Measurements from ENCODE around the gene ATPAF2.

ATPAF2 gene

DNA sequence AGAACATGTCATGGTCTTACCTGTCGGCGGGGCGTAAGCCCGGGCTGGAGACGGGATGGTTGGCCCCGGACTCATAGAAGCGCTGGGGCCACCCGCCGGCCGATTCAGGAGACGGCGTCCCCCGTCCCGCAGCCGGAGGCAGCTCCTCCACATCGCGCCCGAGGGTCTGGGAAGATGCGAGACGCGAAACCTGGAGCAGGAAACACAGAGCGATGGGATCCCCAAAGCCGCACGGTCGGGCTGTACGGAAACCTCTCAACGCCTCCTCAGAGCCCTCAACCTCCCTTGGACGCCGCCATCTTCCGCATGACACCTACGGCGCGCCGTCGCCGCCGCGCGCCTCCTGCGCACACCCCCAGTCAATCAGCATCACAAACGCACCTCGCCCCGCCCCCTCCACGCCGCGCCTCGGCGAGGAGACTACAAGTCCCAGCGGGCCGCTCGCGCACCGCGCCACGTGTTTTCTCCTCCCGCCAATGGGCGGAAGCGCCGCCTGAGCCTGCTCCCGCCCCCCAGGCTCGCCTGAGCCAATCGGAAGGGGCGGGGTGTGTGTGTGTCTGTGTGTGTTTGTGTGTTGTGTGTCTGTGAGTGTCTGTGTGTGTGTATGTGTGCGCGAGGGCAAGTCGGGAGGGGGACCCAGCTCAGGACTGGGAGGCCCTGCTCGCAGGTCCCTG is at the start of gene ATPAF2, which contains the start of gene GID4:
Gene ATPAF2 (minus strand): TSS at position 308 of the 674 bp plus-strand sequence. CDS start 155 bp downstream, at position 153.
Gene GID4 (plus strand): TSS at position 548 of the 674 bp plus-strand sequence. CDS start 57 bp downstream, at position 605.
- peak; percentile 99 for DNase-seq

DNA sequence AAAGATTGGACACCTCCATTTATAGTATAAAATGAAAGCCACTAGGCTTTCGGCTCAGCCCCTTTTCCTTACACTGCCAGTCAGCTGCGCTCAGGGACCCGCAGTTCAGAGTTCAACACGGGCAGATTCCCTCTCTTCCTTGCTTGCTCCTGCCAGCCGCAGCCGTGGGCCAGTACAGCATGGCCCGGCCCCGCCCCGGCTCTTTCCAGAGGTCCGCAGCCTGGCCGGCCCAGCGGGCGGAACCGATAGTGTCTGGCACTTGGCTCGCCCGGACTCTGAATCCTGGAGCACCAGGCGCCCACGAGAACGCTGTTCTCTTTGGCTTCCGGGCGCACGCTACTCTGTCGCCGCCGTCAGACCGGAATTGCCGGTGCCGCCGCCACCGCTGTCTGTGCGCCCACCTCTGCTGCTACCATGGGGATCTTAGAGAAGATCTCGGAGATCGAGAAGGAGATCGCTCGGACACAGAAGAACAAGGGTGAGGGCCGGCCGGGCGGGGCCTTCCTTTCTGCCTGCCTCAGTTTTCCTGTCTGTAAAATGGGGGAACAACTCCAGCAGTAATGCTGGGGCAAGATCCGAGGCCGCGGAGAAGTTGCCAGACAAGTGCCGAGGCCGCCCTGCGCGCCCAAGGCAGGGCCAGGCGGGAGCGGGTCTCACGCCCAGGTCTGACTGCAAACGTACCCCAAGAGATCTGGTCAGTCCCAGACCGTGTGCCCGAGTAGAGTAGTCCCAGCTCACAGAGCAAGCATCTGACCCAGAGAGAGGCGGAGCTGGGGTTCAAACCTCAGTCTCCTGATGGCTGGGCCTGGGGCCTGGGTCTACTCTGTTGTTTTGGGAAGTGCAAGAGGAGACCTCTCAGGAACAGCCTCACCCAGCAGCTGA is 48.9 kb upstream of the ATPAF2 start, which contains the start of gene DRG2:
Gene DRG2 (plus strand): TSS at position 339 of the 882 bp plus-strand sequence. CDS start 76 bp downstream, at position 415.
- peak; percentile 93 for DNase-seq

DNA sequence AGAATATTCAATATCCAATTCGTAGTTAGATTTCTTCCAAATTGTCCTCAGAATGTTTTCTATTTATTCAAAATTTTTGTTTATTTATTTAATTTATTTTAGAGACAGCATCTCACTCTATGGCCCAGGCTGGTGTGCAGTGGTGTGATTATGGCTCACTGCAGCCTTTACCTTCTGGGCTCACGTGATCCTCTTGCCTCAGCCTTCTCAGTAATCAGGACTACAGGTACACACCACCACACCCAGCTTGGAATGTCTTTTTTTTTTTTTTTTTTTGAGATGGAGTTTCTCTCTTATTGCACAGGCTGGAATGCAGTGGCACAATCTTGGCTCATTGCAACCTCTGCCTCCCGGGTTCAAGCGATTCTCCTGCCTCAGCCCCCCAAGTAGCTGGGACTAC is 45.3 kb upstream of the ATPAF2 start:
- DNase-seq, result no peak

DNA sequence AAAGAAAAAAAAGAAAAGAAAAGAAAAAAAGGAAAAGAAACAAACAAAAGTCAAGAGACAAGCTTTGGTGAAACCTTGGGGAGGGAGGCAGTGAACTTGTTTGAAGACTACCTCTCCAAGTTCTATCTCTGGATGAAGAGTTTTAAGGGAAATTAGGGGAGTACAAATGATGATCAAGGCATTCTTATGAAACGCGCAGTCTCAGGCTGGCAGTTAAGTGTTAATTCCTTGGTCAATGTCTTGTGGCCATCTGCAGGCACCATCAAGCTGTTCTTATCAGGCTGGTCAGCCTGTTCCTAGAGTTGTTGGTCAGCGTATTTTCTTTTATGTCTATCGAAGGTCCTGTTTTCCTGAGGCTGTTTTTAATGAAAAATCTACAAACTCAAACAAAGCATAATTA is 40.6 kb upstream of the ATPAF2 start:
- no peak for DNase-seq

DNA sequence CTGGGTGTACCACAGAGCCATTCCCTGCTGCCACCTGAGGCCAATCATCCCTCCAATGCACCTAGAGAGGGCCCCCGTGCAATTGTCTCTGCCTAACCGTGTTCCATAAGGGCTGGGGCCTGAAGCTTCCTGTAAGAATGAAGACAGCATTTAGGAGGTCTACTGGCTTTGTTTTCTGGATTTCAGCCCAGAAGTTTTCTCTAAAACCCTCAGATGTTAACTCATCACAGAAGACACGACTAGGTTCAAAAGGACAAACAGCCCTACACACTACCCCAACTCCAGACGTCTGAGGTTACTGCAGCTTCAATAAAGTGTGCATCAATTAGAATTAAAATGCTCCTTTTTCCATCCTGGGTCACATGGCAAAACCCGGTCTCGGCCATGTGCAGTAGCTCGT is 38.0 kb upstream of the ATPAF2 start:
- no peak for DNase-seq

DNA sequence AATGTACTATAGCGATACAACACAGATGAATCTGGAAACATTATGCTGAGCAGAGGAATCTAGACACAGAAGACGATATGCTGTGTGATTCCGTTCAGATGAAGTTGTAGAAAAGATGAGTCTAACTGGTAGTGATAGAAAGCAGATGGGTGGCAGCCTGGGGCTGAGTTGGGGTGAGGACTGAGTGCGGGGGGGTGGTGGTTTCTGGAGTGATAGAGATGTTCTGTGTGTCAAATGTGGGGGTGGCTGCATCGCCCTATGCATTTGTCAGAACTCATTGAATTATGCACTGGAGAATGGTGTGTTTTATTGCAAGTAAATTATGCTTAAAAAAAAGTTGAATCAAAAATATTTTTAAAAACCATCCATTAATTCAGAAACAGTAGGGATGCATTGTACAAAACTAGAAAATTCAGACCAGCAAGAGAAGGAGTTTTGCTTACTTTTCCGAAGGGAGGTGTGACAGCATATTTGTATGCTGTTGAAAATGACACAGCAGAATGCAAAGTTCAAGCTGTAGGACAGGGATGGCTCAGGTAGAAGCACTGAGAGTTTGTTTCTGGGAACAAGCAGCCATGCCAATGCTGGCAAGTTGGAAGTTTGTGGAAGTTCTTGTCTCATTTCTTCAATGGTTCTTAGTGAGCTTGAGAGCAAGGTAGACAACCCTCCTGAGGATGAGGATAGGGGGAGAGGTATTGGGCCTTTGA is 35.8 kb upstream of the ATPAF2 start:
- DNase-seq, result no peak

GRCh38 chr17:18071751-18072150 is 32.8 kb upstream of the ATPAF2 start:
- no peak for DNase-seq

DNA sequence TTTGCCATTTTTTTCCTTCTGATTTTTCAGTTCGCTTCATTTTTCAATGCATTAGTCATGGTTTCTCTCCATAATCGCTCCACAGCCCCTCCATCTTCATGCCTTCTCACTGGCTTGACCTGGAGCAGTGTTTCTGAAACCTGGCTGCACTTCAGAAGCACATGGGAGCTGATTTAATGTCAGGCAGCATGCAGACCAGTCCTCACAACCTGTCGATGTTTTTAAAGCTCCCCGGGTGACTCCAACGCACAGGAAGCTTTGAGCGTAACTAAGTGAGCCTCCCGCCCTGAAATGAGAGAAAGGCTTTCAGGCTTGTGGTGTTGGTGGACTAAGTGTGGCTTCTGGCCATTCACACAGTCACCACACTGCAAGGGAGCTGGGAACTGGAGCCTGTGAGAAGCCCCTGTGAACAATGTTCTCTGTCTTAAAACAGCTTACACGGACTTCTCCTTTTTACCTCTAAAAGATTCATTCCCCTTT is 31.9 kb upstream of the ATPAF2 start:
- no peak for DNase-seq

- no peak for DNase-seq
These were observed 30.1 kb upstream of the ATPAF2 start for GRCh38 chr17:18069101-18069500.

GRCh38 chr17:18066866-18067265 is 27.9 kb upstream of the ATPAF2 start:
- DNase-seq, result no peak

- no peak for DNase-seq
These were observed 26.6 kb upstream of the ATPAF2 start for GRCh38 chr17:18065546-18065945.

GRCh38 chr17:18064053-18064452 is 25.1 kb upstream of the ATPAF2 start:
- DNase-seq, result no peak

DNA sequence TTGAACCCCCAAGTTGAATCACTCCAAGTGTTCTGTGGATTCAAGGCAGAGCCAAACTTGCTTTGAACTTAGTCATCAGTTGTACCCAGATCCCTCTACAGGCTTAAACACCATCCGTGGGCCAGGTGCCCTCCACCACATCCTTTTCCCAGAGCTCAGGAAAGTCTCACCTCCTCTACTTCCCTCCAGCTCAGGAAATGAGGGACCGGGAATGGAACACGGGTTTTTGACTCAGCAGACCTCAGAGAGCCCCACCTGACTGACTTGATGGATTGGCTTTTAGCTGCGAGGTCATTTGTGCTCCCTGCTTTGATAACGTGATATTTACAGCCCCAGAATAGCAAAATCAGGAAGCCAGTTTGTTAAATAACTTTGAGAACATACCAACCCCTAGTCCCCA is 20.3 kb upstream of the ATPAF2 start:
- DNase-seq, result no peak

GRCh38 chr17:18056214-18056613 is 17.2 kb upstream of the ATPAF2 start:
- DNase-seq, result no peak

DNA sequence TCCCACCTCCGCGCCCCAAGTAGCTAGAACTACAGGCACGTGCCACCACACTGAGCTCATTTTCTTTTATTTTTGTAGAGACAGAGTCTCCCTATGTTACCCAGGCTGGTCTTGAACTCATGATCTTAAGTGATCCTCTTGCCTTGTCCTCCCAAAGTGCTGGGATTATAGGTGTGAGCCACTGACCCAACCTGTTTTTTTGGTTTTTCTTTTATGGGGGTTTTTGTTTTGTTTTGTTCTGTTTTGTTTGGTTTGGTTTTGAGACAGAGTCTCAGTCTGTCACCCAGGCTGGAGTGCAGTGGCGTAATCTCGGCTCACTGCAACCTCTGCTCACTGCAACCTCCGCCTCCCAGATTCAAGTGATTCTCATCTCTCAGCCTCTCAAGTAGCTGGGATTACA is 16.6 kb upstream of the ATPAF2 start:
- DNase-seq, result no peak

DNA sequence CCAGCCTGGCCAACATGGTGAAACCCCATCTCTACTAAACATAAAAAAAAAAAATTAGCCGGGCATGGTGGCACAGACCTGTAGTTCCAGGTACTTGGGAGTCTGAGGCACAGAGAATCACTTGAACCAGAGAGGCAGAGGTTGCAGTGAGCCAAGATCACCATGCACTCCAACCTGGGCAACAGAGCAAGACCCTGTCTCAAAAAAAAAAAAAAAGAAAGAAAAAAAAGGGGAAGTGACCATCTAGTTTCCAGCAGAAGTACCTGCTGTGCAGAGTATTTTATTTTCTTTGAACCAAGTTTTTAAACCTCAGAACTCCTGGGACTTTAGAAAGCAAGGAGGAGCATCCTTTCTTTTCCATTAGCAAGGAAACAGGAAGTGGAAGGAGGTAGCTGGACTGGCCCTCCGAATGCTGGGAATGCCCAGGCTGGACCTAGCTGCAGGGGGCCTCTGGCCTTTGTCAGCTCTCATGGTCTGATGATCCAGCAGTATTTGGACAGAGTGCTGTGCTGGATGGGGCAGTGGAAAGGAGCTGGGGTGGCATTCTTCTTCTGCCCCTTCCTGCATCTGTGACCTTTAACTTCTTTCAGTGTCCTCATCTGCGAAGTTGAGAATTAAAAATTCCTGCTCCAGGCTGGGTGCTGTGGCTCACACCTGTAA is 6.9 kb upstream of the ATPAF2 start:
- no peak for DNase-seq

- DNase-seq, result no peak
These were observed 5.6 kb upstream of the ATPAF2 start for GRCh38 chr17:18044609-18045008.

DNA sequence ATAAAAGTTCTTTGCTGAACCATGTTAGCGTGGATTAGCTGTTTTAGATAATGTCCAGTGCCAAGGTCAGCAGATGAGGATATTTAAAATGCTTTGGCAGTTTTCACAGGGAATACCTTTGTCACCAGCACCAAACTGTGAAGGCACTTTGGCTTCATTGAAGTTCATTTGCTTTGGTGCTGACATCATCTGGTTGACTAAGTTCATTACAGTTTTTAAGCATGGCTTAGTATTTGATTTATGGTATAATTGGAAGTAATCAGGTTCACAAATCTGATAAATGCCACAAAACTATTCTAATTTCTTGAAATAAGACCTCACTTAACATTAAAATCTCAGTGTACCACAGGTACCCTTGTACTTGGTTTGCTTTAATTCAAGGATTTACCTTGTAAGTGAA is 4.5 kb upstream of the ATPAF2 start:
- DNase-seq, result no peak

- no peak for DNase-seq
These were observed 4.0 kb upstream of the ATPAF2 start for GRCh38 chr17:18042983-18043382.

- no peak for DNase-seq
These were observed 2.8 kb upstream of the ATPAF2 start for GRCh38 chr17:18041776-18042175.

- DNase-seq, result no peak
These were observed 1.4 kb upstream of the ATPAF2 start for GRCh38 chr17:18040261-18040858.

Data from midbrain (tissue), 1 donor.